H1 (cell line): ENCODE results near the gene WASL. TPM values are rescaled to one million over a fixed set of nuclear protein-coding genes. Genes with fewer than 3 reads are reported as not detected.

Experiments used
- CTCF ChIA-PET: fragments of 300-600 bp; sonication (Branson Sonifier 250); formaldehyde crosslinking; loops from one replicate; lab custom pipeline; 2021; ENCODE audit not compliant: partially characterized antibody; lab: Charles Lee
- POLR2A ChIA-PET: fragments of 300-600 bp; sonication (Branson Sonifier 250); formaldehyde crosslinking; loops from one replicate; lab custom pipeline; 2021; ENCODE audit warnings: inconsistent platforms; ENCODE audit not compliant: partially characterized antibody; lab: Charles Lee
- DNase-seq, 2 experiments: peaks; one replicate each; pipeline versions ENCODE4 v3.0.0 to v3.0.0-alpha.2; 2010 to 2022; ENCODE audit warnings: low spot score in 2 of 2, low read depth in 1 of 2, mixed read lengths in 1 of 2
- FAIRE-seq: peaks from 2 replicates; lab custom pipeline; 2011; peaks lifted over from hg19 to GRCh38; lab: Jason Lieb, UNC
- H2AFZ ChIP-seq: 2 replicates; pipeline ENCODE4 v1.8.1; 2012; ENCODE audit warnings: low read length, inconsistent platforms
- H2AK5ac ChIP-seq: 2 replicates; pipeline ENCODE4 v1.6.1; 2013; ENCODE audit warnings: low read depth, low read length
- H2BK120ac ChIP-seq: replicated peaks from 2 replicates; pipeline ENCODE3; 2013; ENCODE audit warnings: low read depth, low read length, inconsistent platforms
- H2BK12ac ChIP-seq: 2 replicates; pipeline ENCODE4 v1.6.1; 2013; ENCODE audit warnings: low read depth, low read length
- H2BK15ac ChIP-seq: 2 replicates; pipeline ENCODE4 v1.6.1; 2013; ENCODE audit warnings: low read length
- H2BK20ac ChIP-seq: 2 replicates; pipeline ENCODE4 v1.6.1; 2013; ENCODE audit warnings: low read length
- H2BK5ac ChIP-seq: 2 replicates; pipeline ENCODE4 v1.6.1; 2013; ENCODE audit warnings: low read depth, low read length
- H3K14ac ChIP-seq: 2 replicates; pipeline ENCODE4 v1.6.1; 2013; ENCODE audit warnings: inconsistent platforms; ENCODE audit not compliant: insufficient read length
- H3K18ac ChIP-seq: 2 replicates; pipeline ENCODE4 v1.6.1; 2013; ENCODE audit warnings: low read length; ENCODE audit errors: extremely low read depth
- H3K23ac ChIP-seq: 2 replicates; pipeline ENCODE4 v1.6.1; 2013; ENCODE audit warnings: inconsistent platforms; ENCODE audit not compliant: insufficient read length
- H3K23me2 ChIP-seq: 2 replicates; pipeline ENCODE4 v1.6.1; 2013; ENCODE audit warnings: low read depth, low read length
- H3K27ac ChIP-seq: 2 replicates; pipeline ENCODE4 v1.6.1; 2011; ENCODE audit warnings: low read depth, low read length, inconsistent platforms
- H3K27me3 ChIP-seq, 4 experiments: replicated peaks in 1 of 4; 1 replicate in 1 of 4; 2 replicates in 3 of 4; pipeline versions ENCODE4 v1.6.1 to v1.8.1; 2011 to 2013; ENCODE audit warnings: low read length in 3 of 4, mild to moderate bottlenecking in 3 of 4, inconsistent platforms in 2 of 4, mixed read lengths in 2 of 4, moderate library complexity in 1 of 4; ENCODE audit not compliant: control insufficient read depth in 3 of 4, insufficient read depth in 3 of 4; ENCODE audit errors: extremely low read depth in 1 of 4
- H3K36me3 ChIP-seq, 4 experiments: 2 replicates each; pipeline versions ENCODE4 v1.6.1 to v1.8.1; 2011 to 2013; ENCODE audit warnings: mild to moderate bottlenecking in 4 of 4, low read length in 3 of 4, moderate library complexity in 2 of 4, control low read depth in 1 of 4, inconsistent platforms in 1 of 4; ENCODE audit not compliant: insufficient read depth in 4 of 4, control insufficient read depth in 2 of 4
- H3K4ac ChIP-seq: replicated peaks from 2 replicates; pipeline ENCODE3; 2013; ENCODE audit warnings: low read length, low read depth, mixed read lengths, inconsistent platforms; ENCODE audit not compliant: insufficient read length
- H3K4me1 ChIP-seq, 4 experiments: replicated peaks in 1 of 4; 1 replicate in 1 of 4; 2 replicates in 3 of 4; pipeline versions ENCODE4 v1.6.1 to v1.8.1; 2011 to 2013; ENCODE audit warnings: low read length in 3 of 4, inconsistent platforms in 2 of 4, mixed read lengths in 1 of 4; ENCODE audit not compliant: insufficient read depth in 4 of 4, control insufficient read depth in 3 of 4
- H3K4me2 ChIP-seq, 2 experiments: 2 replicates each; pipeline versions ENCODE4 v1.6.1 to v1.8.1; 2011 to 2013; ENCODE audit warnings: low read depth in 2 of 2, low read length in 2 of 2, control low read depth in 1 of 2, inconsistent platforms in 1 of 2, mild to moderate bottlenecking in 1 of 2; ENCODE audit not compliant: insufficient read depth in 1 of 2
- H3K4me3 ChIP-seq, 4 experiments: fragments of 200-600, 300-600 bp in 1 of 4; sonication (generic), shearing (Covaris generic), sonication (Bioruptor Twin) in 1 of 4; 2 replicates each; pipeline versions ENCODE4 v1.5.1 to v1.8.1; 2011 to 2016; ENCODE audit warnings: low read length in 4 of 4, low read depth in 3 of 4, control low read depth in 2 of 4, inconsistent platforms in 2 of 4, mild to moderate bottlenecking in 2 of 4, mixed read lengths in 1 of 4, moderate library complexity in 1 of 4; ENCODE audit not compliant: insufficient read depth in 2 of 4; ENCODE audit errors: extremely low read depth in 1 of 4
- H3K56ac ChIP-seq: replicated peaks from 2 replicates; pipeline ENCODE3; 2013; ENCODE audit warnings: low read depth, mild to moderate bottlenecking, mixed read lengths, low read length, inconsistent platforms; ENCODE audit not compliant: insufficient read length
- H3K79me1 ChIP-seq: 2 replicates; pipeline ENCODE4 v1.6.1; 2013; ENCODE audit warnings: low read depth, low read length, control low read depth
- H3K79me2 ChIP-seq, 2 experiments: 2 replicates each; pipeline versions ENCODE4 v1.6.1 to v1.8.1; 2012 to 2013; ENCODE audit warnings: low read length in 2 of 2, mild to moderate bottlenecking in 2 of 2, inconsistent platforms in 1 of 2; ENCODE audit not compliant: insufficient read depth in 2 of 2, control insufficient read depth in 1 of 2
- H3K9ac ChIP-seq, 4 experiments: replicated peaks in 1 of 4; 1 replicate in 1 of 4; 2 replicates in 3 of 4; pipeline versions ENCODE4 v1.6.1 to v1.8.1; 2011 to 2013; ENCODE audit warnings: low read depth in 3 of 4, low read length in 3 of 4, control low read depth in 2 of 4, mild to moderate bottlenecking in 2 of 4, moderate library complexity in 2 of 4, inconsistent platforms in 1 of 4; ENCODE audit errors: extremely low read depth in 1 of 4
- H3K9me3 ChIP-seq, 2 experiments: 2 replicates each; pipeline versions ENCODE4 v1.6.1 to v1.8.1; 2012 to 2013; ENCODE audit warnings: mild to moderate bottlenecking in 2 of 2, moderate library complexity in 2 of 2, control low read depth in 1 of 2, inconsistent platforms in 1 of 2, low read depth in 1 of 2, low read length in 1 of 2, mixed read lengths in 1 of 2; ENCODE audit not compliant: insufficient read depth in 2 of 2
- H4K20me1 ChIP-seq, 2 experiments: replicated peaks in 1 of 2; 2 replicates each; pipeline versions ENCODE3 to v1.8.1; 2011 to 2013; ENCODE audit warnings: inconsistent platforms in 2 of 2, low read length in 2 of 2, mild to moderate bottlenecking in 1 of 2; ENCODE audit not compliant: insufficient read depth in 2 of 2, control insufficient read depth in 1 of 2
- H4K5ac ChIP-seq: 2 replicates; pipeline ENCODE4 v1.6.1; 2013; ENCODE audit warnings: low read length, low read depth, mixed read lengths, inconsistent platforms; ENCODE audit not compliant: insufficient read length
- H4K8ac ChIP-seq: 2 replicates; pipeline ENCODE4 v1.8.0; 2013; ENCODE audit warnings: mild to moderate bottlenecking, moderate library complexity, low read length, inconsistent platforms; ENCODE audit not compliant: insufficient read depth; ENCODE audit errors: extremely low read depth
- H4K91ac ChIP-seq: replicated peaks from 2 replicates; pipeline ENCODE3; 2013; ENCODE audit warnings: low read length, mixed read lengths, inconsistent platforms; ENCODE audit not compliant: insufficient read length
- KDM5A ChIP-seq: fragments of 200-600 bp; IDR thresholded peaks from 2 replicates; pipeline ENCODE4 v1.7.1; 2012; ENCODE audit warnings: mild to moderate bottlenecking, low read length, inconsistent platforms, mixed read lengths
- WGBS, 2 experiments: shearing (Covaris generic) in 1 of 2; methylation state at CpG; one replicate each; pipeline versions ENCODE4 v1.1.6 to v1.1.7; 2013 to 2015; ENCODE audit warnings: low lambda C conversion rate in 2 of 2, mixed read lengths in 2 of 2, inconsistent platforms in 1 of 2, low coverage in 1 of 2, missing lambda C conversion rate in 1 of 2; ENCODE audit not compliant: insufficient replicate concordance in 2 of 2, insufficient coverage in 1 of 2, insufficient read length in 1 of 2; ENCODE audit errors: extremely low coverage in 1 of 2, missing lambda C conversion rate in 1 of 2; 5-methylcytosine and 5-hydroxymethylcytosine counted together
- polyA plus RNA-seq, 7 experiments: library from polyadenylated mRNA; depleted of rRNA in 3 of 7; stranded (reverse) in 5 of 7; unstranded in 2 of 7; fragments of >200 nt in 5 of 7; fragments of 200-250 nt in 2 of 7; gene quantifications; 1 replicate in 5 of 7; 2 replicates in 1 of 7; 4 replicates in 1 of 7; pipeline versions ENCODE4 v1.2.1 to v1.2.3, GENCODE V29; 2011 to 2013; ENCODE audit warnings: missing spikeins in 2 of 7, mixed read lengths in 2 of 7
- total RNA-seq: library from RNA; stranded (reverse); fragmentation: NEBNext Ultra II Directional; extraction: Animal tissue kit (Norgen Biotek cat#: 25700); gene quantifications from 2 replicates; pipeline ENCODE4 v1.2.1, GENCODE V29; 2021

Gene WASL
- total and polyA plus RNA-seq, 2 of the 8 experiments (the other 6 are each of a cell fraction or from before 2014, with no cell fraction given) = 7.7 to 38.9 TPM

DNA sequence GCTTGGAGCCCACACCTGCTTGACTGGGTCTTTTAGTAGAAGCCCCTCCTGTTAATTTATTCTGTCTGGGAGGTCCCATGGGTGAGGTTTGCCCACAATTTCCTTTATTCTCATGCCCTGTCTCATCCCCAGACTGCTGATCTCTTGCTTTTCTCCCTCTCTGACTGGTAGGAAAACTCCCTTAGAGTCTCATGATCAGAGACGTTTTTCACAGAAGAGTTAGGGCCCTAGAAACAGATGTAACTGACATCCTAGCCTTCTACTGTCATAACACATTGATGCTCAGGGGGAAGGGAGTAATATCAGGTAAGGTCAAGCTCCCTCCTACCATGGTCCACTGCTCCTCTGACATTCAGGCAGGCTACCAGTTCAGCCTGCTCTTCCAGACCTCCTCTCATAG is 43.7 kb upstream of the WASL start:
- Histone ChIP-seq H3K4me2 (no peak overlapping the region), H3K79me1 (no peaks in the 10 kb centered on the region), H4K20me1 (no peaks in the 10 kb centered on the region), H4K8ac (no peak overlapping the region), H2AK5ac (no peak overlapping the region), H3K18ac (no peak overlapping the region), H2BK12ac (no peak overlapping the region), H2AFZ (no peak overlapping the region), H3K27ac (no peak overlapping the region), H2BK15ac (no peak overlapping the region), H3K27me3 (no peaks in the 10 kb centered on the region), H3K23me2 (no peaks in the 10 kb centered on the region), H4K91ac (no peak overlapping the region), H3K4ac (no peak overlapping the region), H3K23ac (no peak overlapping the region), H3K14ac (no peak overlapping the region), H3K9me3 (peaks cover 0 to 3% of the 10 kb centered on the region in 2 experiments; a peak in 2 of 4 replicates), H2BK120ac (no peak overlapping the region), H3K79me2 (no peaks in the 10 kb centered on the region), H2BK5ac (no peak overlapping the region), H3K56ac (no peak overlapping the region), H3K36me3 (no peaks in the 10 kb centered on the region), H3K4me3 (no peak overlapping the region), H4K5ac (no peak overlapping the region), H3K9ac (no peak overlapping the region), H3K4me1 (no peaks in the 10 kb centered on the region), H2BK20ac (no peak overlapping the region)
- WGBS, 2 experiments = 100% methylated on average over 1 of the region's 1 CpG; no CpG with 5 or more reads in 1 of the 2 experiments
- CTCF ChIA-PET = interaction anchor here (4.4 to 4.5 kb wide), 2 partner anchors 73 to 79 kb away, joined by 20 to 28 read pairs; no protein-coding TSS in a partner anchor
- POLR2A ChIA-PET = no interaction called here
- DNase-seq (no peak), FAIRE-seq (no peak)
- TF ChIP-seq KDM5A = no peak
